Pancreas (tissue), 10 donors: ENCODE results near the gene ACTR1A. TPM values are rescaled to one million over a fixed set of nuclear protein-coding genes. Genes with fewer than 3 reads are reported as not detected.

ENCODE experiments used
- ATAC-seq, 4 donors: fragments of 200-7000 bp; cut with Tn5 transposase; one replicate each; pipeline versions ENCODE4 v1.8.0 to v1.9.1; 2020; ENCODE audit warnings: mild to moderate bottlenecking in 4 of 4, moderate library complexity in 4 of 4
- DNase-seq, 6 donors: peaks; one replicate each; pipeline ENCODE4 v3.0.0-alpha.2; 2020
- FAIRE-seq: peaks from 2 replicates; lab custom pipeline; 2012; peaks lifted over from hg19 to GRCh38; lab: Jason Lieb, UNC
- H3K27ac ChIP-seq, 4 donors: fragments of 200-600 bp; sonication (generic); 1 replicate in 3 of 4; 2 replicates in 1 of 4; pipeline versions ENCODE4 v1.5.0 to v1.8.0; 2020
- H3K27me3 ChIP-seq, 4 donors: fragments of 200-600 bp; one replicate each; pipeline ENCODE4 v1.8.0; 2021
- H3K36me3 ChIP-seq, 3 donors: fragments of 200-600 bp; sonication (generic) in 1 of 3; one replicate each; pipeline versions ENCODE4 v1.5.0 to v1.8.0; 2020 to 2021
- H3K4me1 ChIP-seq, 3 donors: fragments of 200-600 bp; one replicate each; pipeline ENCODE4 v1.8.0; 2021
- H3K4me3 ChIP-seq, 4 donors: fragments of 200-600 bp; sonication (generic) in 2 of 4; one replicate each; pipeline versions ENCODE4 v1.5.0 to v1.8.0; 2020 to 2021
- H3K9me3 ChIP-seq, 4 donors: fragments of 200-600 bp; one replicate each; pipeline ENCODE4 v1.8.0; 2021
- CTCF ChIP-seq, 4 donors: fragments of 200-600 bp; sonication (generic) in 3 of 4; IDR thresholded peaks; one replicate each; pipeline versions ENCODE4 v1.5.0 to v1.8.0; 2021; ENCODE audit warnings: antibody characterized with exemption in 4 of 4
- WGBS, 2 donors: extraction: QIAGEN DNeasy Blood & Tissue Kit; methylation state at CpG; one replicate each; pipeline ENCODE4 v1.1.7; 2013; 5-methylcytosine and 5-hydroxymethylcytosine counted together
- intact Hi-C, 3 donors: fragments of 100-400 bp; cut with DNase I; formaldehyde crosslinking; loops; one replicate each; pipeline versions ENCODE4 v1.11.1 to v1.14.2; 2022
- polyA plus RNA-seq, 2 donors: library from polyadenylated mRNA; stranded (reverse); fragments of 200-250 nt; gene quantifications; one replicate each; pipeline ENCODE4 v1.2.3, GENCODE V29; 2013
- total RNA-seq, 6 donors: library from RNA; stranded (reverse); fragmentation: NEBNext Ultra II Directional in 4 of 6; extraction: Animal tissue kit (Norgen Biotek cat#: 25700) in 4 of 6; gene quantifications; one replicate each; pipeline versions ENCODE4 v1.2.1 to v1.2.4, GENCODE V29; 2021 to 2023
- donor health status: healthy with polysubstance abuse.
- donor health status: DM: no; HTN: no; CAD: no; lungs with moderate emphysema.
- donor health status: DM: no; HTN: no; CAD: no.
- donor health status: control.
- donor health status: control.
- donor health status: Bipolar disorder and iron deficiency.
- donor health status: DM: yes; HTN: yes; CAD: no.
- donor health status: DM: no; HTN: no; CAD: no.
- donor health status: DM: no; HTN: no; CAD: no.
- donor health status: DM: yes; HTN: yes; CAD: no.

The ACTR1A gene
- total and polyA plus RNA-seq, 8 donors: 22.4 to 40.9 (median 31.9) TPM

DNA sequence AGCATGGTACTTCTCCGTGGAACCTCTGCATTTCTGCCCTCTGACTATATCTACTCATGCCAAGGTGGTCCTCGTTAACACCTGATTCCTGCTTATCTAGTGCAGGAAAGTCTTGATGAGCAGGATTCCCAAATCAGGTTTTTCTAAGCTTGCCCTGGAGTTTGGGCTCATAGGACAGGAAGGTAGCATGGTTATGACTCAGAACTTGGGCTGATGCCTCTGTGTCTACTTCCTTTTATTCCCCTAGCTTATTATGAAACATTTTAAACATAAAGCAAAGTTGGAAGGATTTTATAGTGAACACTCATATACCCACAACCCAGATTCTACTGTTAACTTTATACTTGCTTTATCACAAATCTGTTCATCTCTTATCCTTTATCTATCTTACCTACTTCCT lies 6.9 kb upstream of the ACTR1A start:
- FAIRE-seq (no peak), ATAC-seq (peak in 2 of 4 donors; percentile 20 to 27), DNase-seq (no peak)
- TF ChIP-seq CTCF (IDR thresholded peaks at IDR 0.05): no peak
- H3K27ac ChIP-seq: no peak overlapping the region
- peaks cover 0 to 9% (median 0%) of the 10 kb centered on the region in 3 donors for H3K4me1 ChIP-seq
- H3K4me3 ChIP-seq: no peak overlapping the region
- H3K36me3 ChIP-seq: no peaks in the 10 kb centered on the region
- no peaks in the 10 kb centered on the region for H3K9me3 ChIP-seq
- no peaks in the 10 kb centered on the region for H3K27me3 ChIP-seq
- WGBS, 2 donors: 50 to 81% methylated on average over 2 of the region's 2 CpGs
- intact Hi-C loops: loop anchor here in 1 of 3 donors (10.0 kb wide), 1 partner anchor 75 kb away; no protein-coding TSS in a partner anchor

- no peak overlapping the region for H3K27ac ChIP-seq
- H3K9me3 ChIP-seq: no peaks in the 10 kb centered on the region
- no peaks in the 10 kb centered on the region for H3K36me3 ChIP-seq
- H3K4me1 ChIP-seq: peaks cover 0 to 10% (median 0%) of the 10 kb centered on the region in 3 donors
- H3K4me3 ChIP-seq: no peak overlapping the region
- H3K27me3 ChIP-seq: no peaks in the 10 kb centered on the region
- no peak for DNase-seq
- 76 to 93% methylated on average over 1 of the region's 1 CpG for WGBS, 2 donors
- FAIRE-seq: no peak
- TF ChIP-seq CTCF (IDR thresholded peaks at IDR 0.05): no peak
- no peak for ATAC-seq
- intact Hi-C loops: loop anchor here in 1 of 3 donors (10.0 kb wide), 1 partner anchor 76 kb away; no protein-coding TSS in a partner anchor
These were observed 6.0 kb upstream of the ACTR1A start for GRCh38 chr10:102508506-102508905.

- H3K27ac ChIP-seq: no peak overlapping the region
- intact Hi-C loops: loop anchor here in 1 of 3 donors (10.0 kb wide), 1 partner anchor 77 kb away; no protein-coding TSS in a partner anchor
- no peak overlapping the region for H3K4me3 ChIP-seq
These were observed 5.0 kb upstream of the ACTR1A start for GRCh38 chr10:102507521-102507920.

DNA sequence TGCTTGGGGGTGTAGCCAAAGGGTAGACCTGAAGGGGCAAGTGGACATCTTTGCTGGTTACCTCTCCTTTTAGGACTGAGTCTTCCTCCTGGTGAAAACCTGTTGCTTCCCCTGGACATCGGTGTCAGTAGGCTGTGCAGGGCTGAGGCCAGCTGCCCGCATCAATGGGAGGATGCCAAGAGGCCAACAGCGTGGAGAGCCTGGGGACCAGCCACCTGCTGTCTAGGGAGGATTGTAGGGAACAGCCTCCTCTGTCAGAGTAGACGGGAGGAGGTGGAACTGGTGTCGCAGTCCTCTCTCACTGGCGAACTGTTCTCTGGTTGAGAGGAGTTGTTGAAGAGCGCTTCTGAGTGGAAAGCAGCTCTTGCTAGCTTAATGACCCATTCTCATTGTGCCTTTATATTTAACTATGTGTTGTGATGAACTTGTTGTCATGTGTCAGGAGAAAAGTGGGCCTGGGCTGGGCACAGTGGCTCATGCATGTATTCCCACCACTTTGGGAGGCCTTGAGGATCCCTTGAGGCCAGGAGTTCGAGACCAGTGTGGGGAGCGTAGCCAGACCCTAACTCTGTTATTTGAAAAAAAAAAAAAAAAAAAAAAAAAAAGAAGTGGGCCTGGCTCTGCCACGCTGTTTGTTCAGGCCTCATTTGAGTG lies 3.1 kb upstream of the ACTR1A start:
- 71 to 73% methylated on average over 10 of the region's 10 CpGs for WGBS, 2 donors
- peaks cover 6 to 16% (median 12%) of the 10 kb centered on the region in 3 donors for H3K4me1 ChIP-seq

More at GRCh38 chr10:102507521-102507920, 5.0 kb upstream of the ACTR1A start:
- no peak for DNase-seq
- Histone ChIP-seq H3K27me3 (no peaks in the 10 kb centered on the region), H3K4me1 (peaks cover 0 to 16% (median 5%) of the 10 kb centered on the region in 3 donors), H3K36me3 (no peaks in the 10 kb centered on the region), H3K9me3 (no peaks in the 10 kb centered on the region)
- no peak for ATAC-seq
- TF ChIP-seq CTCF (IDR thresholded peaks at IDR 0.05): no peak
- 55 to 58% methylated on average over 3 of the region's 3 CpGs for WGBS, 2 donors
- no peak for FAIRE-seq

More for the DNA sequence above, 3.1 kb upstream of the ACTR1A start:
- Histone ChIP-seq H3K27me3 (no peaks in the 10 kb centered on the region), H3K27ac (no peak overlapping the region), H3K36me3 (no peaks in the 10 kb centered on the region), H3K9me3 (no peaks in the 10 kb centered on the region), H3K4me3 (no peak overlapping the region)
- intact Hi-C loops: loop anchor here in 1 of 3 donors (10.0 kb wide), 1 partner anchor 79 kb away; no protein-coding TSS in a partner anchor
- no peak for TF ChIP-seq CTCF (IDR thresholded peaks at IDR 0.05)
- no peak for ATAC-seq
- FAIRE-seq: no peak
- peak in 2 of 6 donors; percentile 30 to 66 for DNase-seq
